GM12892 (cell line): ENCODE data around the gene TM2D3.

Source experiments
- POLR2A ChIP-seq: IDR thresholded peaks from 2 replicates; pipeline ENCODE4 v1.6.1; 2011; ENCODE audit warnings: low read depth, low read length, control low read depth
- POLR2AphosphoS5 ChIP-seq: IDR thresholded peaks from 2 replicates; pipeline ENCODE4 v1.6.1; 2011; ENCODE audit warnings: low read depth, low read length, control low read depth

DNA sequence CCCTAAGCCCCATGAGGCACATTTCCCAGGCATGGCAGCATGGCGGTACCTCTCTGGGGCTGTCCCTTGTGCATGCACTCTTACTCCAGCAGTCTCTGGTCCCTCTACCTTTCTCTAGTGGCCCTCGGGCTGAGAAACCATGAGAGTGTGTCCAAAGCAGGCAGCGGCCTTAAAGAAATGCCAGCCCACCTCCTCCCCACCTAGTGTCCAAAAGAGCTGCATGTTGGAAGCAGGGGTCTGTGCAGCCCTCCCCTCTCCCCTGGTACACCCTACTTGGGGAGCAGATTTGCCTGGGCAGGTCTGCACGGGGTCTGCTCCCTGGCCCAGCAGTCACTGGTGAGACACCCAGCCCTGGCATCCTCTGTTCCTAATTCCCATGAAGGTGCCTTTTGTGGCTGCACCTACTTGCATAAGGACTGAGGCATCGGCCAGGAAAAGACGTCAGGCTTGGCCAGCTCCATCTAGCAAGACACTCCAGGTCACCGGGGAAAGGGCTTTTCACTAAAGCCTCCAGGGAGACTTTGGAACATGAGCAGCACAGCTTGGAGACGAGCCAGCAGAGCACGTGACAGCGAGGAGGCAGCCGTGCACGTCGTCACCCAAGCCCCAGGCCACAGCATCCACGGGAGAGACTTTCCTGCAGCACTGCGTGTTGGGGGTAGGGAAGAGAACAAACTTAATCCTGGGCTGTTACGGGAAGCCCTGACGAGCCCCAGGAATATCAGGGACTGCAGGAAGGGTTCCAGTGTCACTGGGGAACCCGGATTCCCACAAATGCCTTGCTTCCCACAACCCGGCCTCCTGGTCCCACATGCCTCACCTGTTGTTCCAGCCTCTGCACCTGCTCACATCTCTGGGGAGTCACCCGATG, 38.8 kb downstream of the TM2D3 start:
- TF ChIP-seq POLR2A (no peak), POLR2AphosphoS5 (no peak)
